ENCODE measurements around the gene TMC8. TPM values are rescaled to one million over a fixed set of nuclear protein-coding genes. Genes with fewer than 3 reads are reported as not detected.
A peak's percentile ranks its signal among the peaks of the same experiment; 100 is the strongest.
"Not testable (repeated sequence)": the region's sequence is repeated elsewhere in the genome, so short reads cannot be mapped to it uniquely, and the experiment has no call there.

TMC8 gene
- total and polyA plus RNA-seq, 3 donors from 2014 or later = 3.5 to 9.3 (median 5.6) TPM

DNA sequence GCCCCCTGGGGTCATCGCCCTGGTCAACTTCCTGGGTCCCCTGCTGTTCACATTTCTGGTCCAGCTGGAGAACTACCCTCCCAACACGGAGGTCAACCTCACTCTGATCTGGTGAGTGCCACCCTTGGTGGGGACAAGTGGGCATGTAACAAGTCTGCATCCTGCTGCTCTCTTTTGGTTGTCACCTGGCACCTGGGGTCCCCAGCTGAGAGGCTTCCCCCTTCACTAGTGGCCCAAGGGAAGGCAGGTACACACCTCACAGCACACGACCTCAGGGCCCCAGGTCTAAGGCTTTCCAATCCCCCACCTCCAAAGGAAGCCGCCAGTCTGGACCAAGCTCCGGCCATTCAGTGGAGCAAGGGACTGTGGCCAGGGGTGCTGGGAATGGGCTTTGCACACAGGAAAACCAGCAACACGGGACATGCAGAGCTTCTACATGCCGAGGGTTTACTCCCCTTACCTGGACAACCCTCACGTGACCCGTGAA, 4.4 kb downstream of the TMC8 start:
- TF ChIP-seq POLR2A (IDR thresholded peaks at IDR 0.05) = no peak
- TF ChIP-seq, protein P1, sequence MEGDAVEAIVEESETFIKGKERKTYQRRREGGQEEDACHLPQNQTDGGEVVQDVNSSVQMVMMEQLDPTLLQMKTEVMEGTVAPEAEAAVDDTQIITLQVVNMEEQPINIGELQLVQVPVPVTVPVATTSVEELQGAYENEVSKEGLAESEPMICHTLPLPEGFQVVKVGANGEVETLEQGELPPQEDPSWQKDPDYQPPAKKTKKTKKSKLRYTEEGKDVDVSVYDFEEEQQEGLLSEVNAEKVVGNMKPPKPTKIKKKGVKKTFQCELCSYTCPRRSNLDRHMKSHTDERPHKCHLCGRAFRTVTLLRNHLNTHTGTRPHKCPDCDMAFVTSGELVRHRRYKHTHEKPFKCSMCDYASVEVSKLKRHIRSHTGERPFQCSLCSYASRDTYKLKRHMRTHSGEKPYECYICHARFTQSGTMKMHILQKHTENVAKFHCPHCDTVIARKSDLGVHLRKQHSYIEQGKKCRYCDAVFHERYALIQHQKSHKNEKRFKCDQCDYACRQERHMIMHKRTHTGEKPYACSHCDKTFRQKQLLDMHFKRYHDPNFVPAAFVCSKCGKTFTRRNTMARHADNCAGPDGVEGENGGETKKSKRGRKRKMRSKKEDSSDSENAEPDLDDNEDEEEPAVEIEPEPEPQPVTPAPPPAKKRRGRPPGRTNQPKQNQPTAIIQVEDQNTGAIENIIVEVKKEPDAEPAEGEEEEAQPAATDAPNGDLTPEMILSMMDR (IDR thresholded peaks at IDR 0.05) = no peak
- WGBS, 2 donors = 90 to 91% methylated on average over 5 to 9 of the region's 9 CpGs
- no peaks in the 10 kb centered on the region for H3K9me3 ChIP-seq
- no peaks in the 10 kb centered on the region for H3K36me3 ChIP-seq (ENCODE audit: low read depth, missing control alignments)
- DNase-seq = no peak
- intact Hi-C loops (cut with DNase I; ENCODE audit: low total_unique reads) = no loop called here
- no peak overlapping the region for H3K27ac ChIP-seq
- no peaks in the 10 kb centered on the region for H3K27me3 ChIP-seq
- no peaks in the 10 kb centered on the region for H3K4me1 ChIP-seq
- H3K4me3 ChIP-seq = no peak overlapping the region

DNA sequence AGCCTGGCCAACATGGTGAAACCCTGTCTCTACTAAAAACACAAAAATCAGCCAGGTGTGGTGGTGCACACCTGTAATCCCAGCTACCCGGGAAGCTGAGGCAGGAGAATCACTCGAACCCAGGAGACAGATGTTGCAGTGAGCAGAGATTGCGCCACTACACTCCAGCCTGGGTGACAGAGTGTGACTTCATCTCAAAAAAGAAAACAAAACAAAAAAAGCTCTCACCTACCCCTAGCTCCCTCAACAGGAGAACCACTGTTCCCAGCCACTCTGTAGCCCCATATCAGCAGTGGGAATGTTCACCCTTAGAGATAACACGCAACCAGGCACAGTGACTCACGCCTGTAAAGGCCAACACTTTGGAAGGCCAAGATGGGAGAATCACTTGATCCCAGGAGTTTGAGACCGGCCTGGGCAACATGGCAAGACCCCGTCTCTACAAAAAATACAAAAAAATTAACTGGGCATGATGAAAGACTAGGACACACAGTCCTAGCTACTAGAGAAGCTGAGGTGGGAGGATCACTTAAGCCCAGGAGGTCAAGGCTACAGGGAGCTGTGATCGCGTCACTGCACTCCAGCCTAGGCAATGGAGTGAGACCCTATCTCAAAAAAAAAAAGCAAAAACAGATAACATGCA, 5.4 kb downstream of the TMC8 start:
- DNase-seq = no peak
- Histone ChIP-seq H3K4me3 (no peak overlapping the region), H3K9me3 (no peaks in the 10 kb centered on the region), H3K27me3 (no peaks in the 10 kb centered on the region), H3K4me1 (no peaks in the 10 kb centered on the region), H3K27ac (no peak overlapping the region), H3K36me3 (ENCODE audit: low read depth, missing control alignments) (no peaks in the 10 kb centered on the region)
- WGBS, 2 donors = 72 to 89% methylated on average over 8 to 9 of the region's 9 CpGs
- intact Hi-C loops (cut with DNase I; ENCODE audit: low total_unique reads) = no loop called here
- no peak for TF ChIP-seq POLR2A (IDR thresholded peaks at IDR 0.05)
- TF ChIP-seq, protein P1 (IDR thresholded peaks at IDR 0.05) = no peak

DNA sequence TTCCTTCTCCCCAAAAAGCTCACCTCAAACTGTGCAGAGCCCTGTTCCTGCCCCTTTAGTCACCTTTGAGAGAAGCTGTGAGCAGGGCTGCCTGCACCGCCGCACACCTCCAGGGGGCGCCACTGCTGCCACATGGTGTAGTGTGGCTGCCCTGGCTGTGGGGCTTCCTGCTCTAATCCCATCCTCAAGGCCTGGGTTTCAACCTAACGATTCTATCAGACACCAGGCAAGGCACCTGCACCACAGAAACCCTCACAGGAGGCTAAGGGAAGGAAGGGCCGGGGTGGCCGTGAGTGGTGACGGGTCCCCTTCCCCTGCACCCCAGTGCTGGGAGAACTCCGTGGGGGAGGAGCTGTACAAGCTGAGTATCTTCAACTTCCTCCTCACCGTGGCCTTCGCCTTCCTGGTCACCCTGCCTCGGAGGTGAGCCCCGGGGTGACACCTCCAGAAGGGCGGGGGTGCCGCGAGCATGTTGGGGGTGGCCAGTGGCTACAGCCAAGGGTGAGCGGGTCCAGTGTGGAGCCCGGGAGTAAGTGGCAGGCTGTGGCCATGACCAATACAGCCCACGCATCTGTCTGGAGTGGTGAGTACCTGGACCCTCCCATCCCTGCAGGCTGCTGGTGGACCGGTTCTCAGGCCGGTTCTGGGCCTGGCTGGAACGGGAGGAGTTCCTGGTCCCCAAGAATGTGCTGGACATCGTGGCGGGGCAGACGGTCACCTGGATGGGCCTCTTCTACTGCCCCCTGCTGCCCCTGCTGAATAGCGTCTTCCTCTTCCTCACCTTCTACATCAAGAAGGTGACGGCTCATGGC, 7.0 kb downstream of the TMC8 start:
- 77 to 83% methylated on average over 21 to 26 of the region's 26 CpGs for WGBS, 2 donors
- Histone ChIP-seq H3K36me3 (ENCODE audit: low read depth, missing control alignments) (no peaks in the 10 kb centered on the region), H3K4me1 (no peaks in the 10 kb centered on the region), H3K9me3 (no peaks in the 10 kb centered on the region), H3K27ac (no peak overlapping the region), H3K27me3 (no peaks in the 10 kb centered on the region), H3K4me3 (no peak overlapping the region)
- TF ChIP-seq, protein P1 (IDR thresholded peaks at IDR 0.05) = peak; percentile 1 to 24 (median 6)
- TF ChIP-seq POLR2A (IDR thresholded peaks at IDR 0.05) = no peak
- no peak for DNase-seq
- intact Hi-C loops (cut with DNase I; ENCODE audit: low total_unique reads) = no loop called here

DNA sequence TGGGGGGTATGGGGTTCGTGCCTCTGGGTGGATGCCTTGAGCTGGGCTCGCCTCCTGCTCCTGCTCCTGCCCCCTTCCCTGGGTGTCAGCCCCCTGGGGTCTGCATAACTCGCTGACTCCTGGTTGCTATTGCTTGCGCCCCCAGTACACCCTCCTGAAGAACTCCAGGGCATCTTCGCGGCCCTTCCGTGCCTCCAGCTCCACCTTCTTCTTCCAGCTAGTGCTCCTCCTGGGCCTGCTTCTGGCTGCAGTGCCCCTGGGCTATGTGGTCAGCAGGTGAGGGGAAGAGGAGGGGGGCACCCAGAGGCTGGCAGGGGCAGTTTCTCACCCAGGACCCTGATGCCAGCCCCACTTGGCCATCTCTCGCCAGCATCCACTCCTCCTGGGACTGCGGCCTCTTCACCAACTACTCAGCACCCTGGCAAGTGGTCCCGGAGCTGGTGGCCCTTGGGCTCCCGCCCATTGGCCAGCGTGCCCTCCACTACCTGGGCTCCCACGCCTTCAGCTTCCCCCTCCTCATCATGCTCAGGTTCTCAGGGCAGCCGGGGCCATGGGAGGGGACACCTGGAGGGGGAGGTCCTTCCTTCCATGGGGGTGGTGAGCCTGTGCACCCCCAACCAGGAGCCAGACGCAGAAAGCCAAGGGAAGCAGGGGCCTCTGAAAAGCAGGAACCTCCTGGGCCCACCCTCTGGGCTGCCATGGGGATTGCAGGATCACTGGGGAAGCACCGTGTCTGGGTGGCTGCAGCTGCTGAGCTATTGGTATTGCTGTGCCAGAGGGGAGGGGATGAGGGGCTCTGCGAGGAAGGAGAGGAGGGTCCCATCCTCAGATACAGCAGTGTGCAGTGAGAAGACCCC, 7.9 kb downstream of the TMC8 start:
- H3K4me1 ChIP-seq = no peaks in the 10 kb centered on the region
- DNase-seq = no peak
- no peak overlapping the region for H3K4me3 ChIP-seq
- intact Hi-C loops (cut with DNase I; ENCODE audit: low total_unique reads) = no loop called here
- TF ChIP-seq, protein P1 (IDR thresholded peaks at IDR 0.05) = no peak
- TF ChIP-seq POLR2A (IDR thresholded peaks at IDR 0.05) = no peak
- 84 to 93% methylated on average over 12 to 14 of the region's 17 CpGs for whole genome bisulfite sequencing, 2 donors
- no peaks in the 10 kb centered on the region for H3K27me3 ChIP-seq
- H3K27ac ChIP-seq = no peak overlapping the region
- H3K36me3 ChIP-seq (ENCODE audit: low read depth, missing control alignments) = no peaks in the 10 kb centered on the region
- no peaks in the 10 kb centered on the region for H3K9me3 ChIP-seq

DNA sequence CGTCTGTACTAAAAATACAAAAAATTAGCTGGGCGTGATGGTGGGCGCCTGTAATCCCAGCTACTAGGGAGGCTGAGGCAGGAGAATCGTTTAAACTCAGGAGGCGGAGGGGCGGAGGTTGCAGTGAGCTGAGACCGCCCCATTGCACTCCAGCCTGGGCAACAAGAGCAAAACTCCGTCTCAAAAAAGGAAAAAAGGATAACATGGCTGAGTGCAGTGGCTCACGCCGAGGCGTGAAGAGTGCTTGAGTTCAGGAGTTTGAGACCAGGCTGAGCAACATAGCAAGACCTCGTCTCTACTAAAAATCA, 9.2 kb downstream of the TMC8 start:
- H3K27ac ChIP-seq = not testable (repeated sequence)

More for the DNA sequence above, 9.2 kb downstream of the TMC8 start:
- H3K36me3 ChIP-seq (ENCODE audit: low read depth, missing control alignments); H3K9me3 ChIP-seq; intact Hi-C loops (cut with DNase I; ENCODE audit: low total_unique reads); DNase-seq; H3K27me3 ChIP-seq: not testable (repeated sequence)
- peak overlapping the region in 1 of 2 donors; percentile 50 for H3K4me3 ChIP-seq
- 78 to 82% methylated on average over 12 of the region's 12 CpGs for WGBS, 2 donors
- peaks cover 12% of the 10 kb centered on the region for H3K4me1 ChIP-seq
